HepG2 (cell line): ENCODE data around the gene FOXL3. TPM values are rescaled to one million over a fixed set of nuclear protein-coding genes. Genes with fewer than 3 reads are reported as not detected.

Experiments used
- AHDC1 ChIP-seq: sonication (generic); formaldehyde crosslinking; IDR thresholded peaks from 2 replicates; pipeline ENCODE4 v1.5.1; 2020; ENCODE audit warnings: mild to moderate bottlenecking, missing genetic modification reagents, borderline replicate concordance
- MAX ChIP-seq: IDR thresholded peaks from 2 replicates; pipeline ENCODE4 v1.6.1; 2012; ENCODE audit warnings: inconsistent platforms
- TFDP2 ChIP-seq: sonication (generic); formaldehyde crosslinking; IDR thresholded peaks from 2 replicates; pipeline ENCODE4 v1.4.0; 2020; ENCODE audit warnings: missing genetic modification reagents
- UBTF ChIP-seq: sonication (generic); formaldehyde crosslinking; IDR thresholded peaks from 2 replicates; pipeline ENCODE4 v1.4.0; 2020; ENCODE audit warnings: mild to moderate bottlenecking, missing genetic modification reagents
- ZMAT3 ChIP-seq: sonication (generic); formaldehyde crosslinking; conservative IDR thresholded peaks from 2 replicates; pipeline ENCODE4 v1.7.0; 2021; ENCODE audit warnings: missing genetic modification reagents
- ZNF329 ChIP-seq: sonication (generic); formaldehyde crosslinking; IDR thresholded peaks from 2 replicates; pipeline ENCODE4 v1.9.0; 2021; ENCODE audit warnings: low read depth, mild to moderate bottlenecking, missing genetic modification reagents
- ZNF441 ChIP-seq: sonication (generic); formaldehyde crosslinking; IDR thresholded peaks from 2 replicates; pipeline ENCODE4 v1.7.0; 2021; ENCODE audit warnings: missing genetic modification reagents, borderline replicate concordance
- ZNF761 ChIP-seq: sonication (generic); formaldehyde crosslinking; conservative IDR thresholded peaks from 2 replicates; pipeline ENCODE4 v1.4.0; 2020; ENCODE audit warnings: mild to moderate bottlenecking, missing genetic modification reagents
- polyA plus RNA-seq, 8 experiments: library from polyadenylated mRNA; depleted of rRNA in 3 of 8; stranded (reverse) in 7 of 8; unstranded in 1 of 8; fragments of >200 nt; fragmentation: Illumina TruSeq in 4 of 8; extraction: Trizol in 4 of 8; gene quantifications; 2 replicates each; pipeline versions ENCODE4 v1.2.1 to v1.2.3, GENCODE V29; 2011 to 2016; ENCODE audit warnings: low read depth in 4 of 8, missing spikeins in 1 of 8, mixed read lengths in 1 of 8; ENCODE audit not compliant: insufficient read depth in 1 of 8
- total RNA-seq, 5 experiments: library from RNA; depleted of rRNA; stranded (reverse); fragments of >200 nt; fragmentation: Illumina TruSeq; extraction: Trizol; gene quantifications; 2 replicates each; pipeline ENCODE4 v1.2.3, GENCODE V29; 2016; ENCODE audit warnings: low read depth in 1 of 5
- TF ChIP-seq, protein P1 (sequence below): sonication (generic); formaldehyde crosslinking; IDR thresholded peaks from 2 replicates; pipeline ENCODE4 v1.5.0; 2020; ENCODE audit warnings: mild to moderate bottlenecking, missing genetic modification reagents, borderline replicate concordance
- TF ChIP-seq, protein P2 (sequence below): sonication (generic); formaldehyde crosslinking; IDR thresholded peaks from 2 replicates; pipeline ENCODE4 v1.9.0; 2022; ENCODE audit warnings: low read depth, missing genetic modification reagents

Gene FOXL3
- total and polyA plus RNA-seq, 2 of the 13 experiments (the other 11 are each of a cell fraction or from before 2014, with no cell fraction given): not detected

DNA sequence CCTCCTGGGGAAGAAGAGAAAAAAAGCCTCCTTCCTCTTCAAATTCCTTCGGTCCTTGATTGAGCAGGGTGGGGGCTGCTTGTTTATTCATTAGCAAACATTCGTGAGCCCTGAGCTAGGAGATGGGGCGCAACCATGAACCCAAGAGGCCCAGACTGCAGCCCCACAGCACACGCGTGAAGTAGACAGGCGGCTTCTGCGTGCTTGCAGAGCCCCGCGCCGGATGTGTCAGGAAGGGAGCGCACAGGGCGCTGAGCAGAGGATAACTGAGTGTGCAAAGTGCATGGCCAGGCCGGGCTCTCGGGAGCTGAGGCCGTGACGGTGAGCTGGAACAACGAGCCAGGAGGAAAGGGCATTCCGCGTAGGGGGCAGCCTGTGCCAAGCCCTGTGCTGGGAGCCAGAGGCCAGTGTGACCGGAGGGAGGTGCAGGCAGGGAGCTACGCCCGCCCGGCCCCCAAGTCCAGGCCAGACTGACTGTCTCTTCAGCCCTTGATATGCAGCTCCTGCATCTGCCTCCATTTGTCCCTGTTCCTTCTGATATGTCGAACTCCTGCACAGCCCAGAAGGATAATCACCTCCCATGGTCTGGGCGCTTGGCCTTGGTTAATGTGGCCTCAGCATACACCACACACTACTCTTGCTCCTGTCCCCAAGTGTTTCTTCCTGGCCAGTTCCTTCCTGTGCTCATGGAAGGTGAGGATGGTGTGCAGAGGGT is 4.6 kb downstream of the FOXL3 start (continued):
- peak; percentile 74 for TF ChIP-seq MAX
- TF ChIP-seq, protein P1, sequence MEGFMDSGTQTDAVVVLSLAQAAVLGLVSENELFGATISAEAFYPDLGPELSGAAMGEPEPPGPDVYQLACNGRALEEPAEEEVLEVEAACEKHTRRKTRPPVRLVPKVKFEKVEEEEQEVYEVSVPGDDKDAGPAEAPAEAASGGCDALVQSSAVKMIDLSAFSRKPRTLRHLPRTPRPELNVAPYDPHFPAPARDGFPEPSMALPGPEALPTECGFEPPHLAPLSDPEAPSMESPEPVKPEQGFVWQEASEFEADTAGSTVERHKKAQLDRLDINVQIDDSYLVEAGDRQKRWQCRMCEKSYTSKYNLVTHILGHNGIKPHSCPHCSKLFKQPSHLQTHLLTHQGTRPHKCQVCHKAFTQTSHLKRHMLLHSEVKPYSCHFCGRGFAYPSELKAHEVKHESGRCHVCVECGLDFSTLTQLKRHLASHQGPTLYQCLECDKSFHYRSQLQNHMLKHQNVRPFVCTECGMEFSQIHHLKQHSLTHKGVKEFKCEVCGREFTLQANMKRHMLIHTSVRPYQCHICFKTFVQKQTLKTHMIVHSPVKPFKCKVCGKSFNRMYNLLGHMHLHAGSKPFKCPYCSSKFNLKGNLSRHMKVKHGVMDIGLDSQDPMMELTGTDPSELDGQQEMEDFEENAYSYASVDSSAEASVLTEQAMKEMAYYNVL (CRISPR knock-in tag): peak; percentile 56; the same call in 1 of the 2 replicates
- peak; percentile 57 for TF ChIP-seq UBTF
- peak; percentile 52; the same call in 1 of the 2 replicates for TF ChIP-seq TFDP2 (CRISPR knock-in tag)
- peak; percentile 94 for TF ChIP-seq ZNF329
- TF ChIP-seq ZNF761 (CRISPR knock-in tag): no peak
- peak; percentile 49; the same call in 1 of the 2 replicates for TF ChIP-seq ZNF441 (CRISPR knock-in tag)
- no peak for TF ChIP-seq AHDC1 (CRISPR knock-in tag)
- peak; percentile 26; the same call in 1 of the 2 replicates for TF ChIP-seq ZMAT3 (CRISPR knock-in tag)
- TF ChIP-seq, protein P2, sequence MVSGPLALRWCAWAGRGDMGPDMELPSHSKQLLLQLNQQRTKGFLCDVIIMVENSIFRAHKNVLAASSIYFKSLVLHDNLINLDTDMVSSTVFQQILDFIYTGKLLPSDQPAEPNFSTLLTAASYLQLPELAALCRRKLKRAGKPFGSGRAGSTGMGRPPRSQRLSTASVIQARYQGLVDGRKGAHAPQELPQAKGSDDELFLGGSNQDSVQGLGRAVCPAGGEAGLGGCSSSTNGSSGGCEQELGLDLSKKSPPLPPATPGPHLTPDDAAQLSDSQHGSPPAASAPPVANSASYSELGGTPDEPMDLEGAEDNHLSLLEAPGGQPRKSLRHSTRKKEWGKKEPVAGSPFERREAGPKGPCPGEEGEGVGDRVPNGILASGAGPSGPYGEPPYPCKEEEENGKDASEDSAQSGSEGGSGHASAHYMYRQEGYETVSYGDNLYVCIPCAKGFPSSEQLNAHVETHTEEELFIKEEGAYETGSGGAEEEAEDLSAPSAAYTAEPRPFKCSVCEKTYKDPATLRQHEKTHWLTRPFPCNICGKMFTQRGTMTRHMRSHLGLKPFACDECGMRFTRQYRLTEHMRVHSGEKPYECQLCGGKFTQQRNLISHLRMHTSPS: peak; percentile 77; the same call in 1 of the 2 replicates
